ENCODE data around the gene INAFM1.
"Not testable (repeated sequence)": the region's sequence is repeated elsewhere in the genome, so short reads cannot be mapped to it uniquely, and the experiment has no call there.

INAFM1 gene

DNA sequence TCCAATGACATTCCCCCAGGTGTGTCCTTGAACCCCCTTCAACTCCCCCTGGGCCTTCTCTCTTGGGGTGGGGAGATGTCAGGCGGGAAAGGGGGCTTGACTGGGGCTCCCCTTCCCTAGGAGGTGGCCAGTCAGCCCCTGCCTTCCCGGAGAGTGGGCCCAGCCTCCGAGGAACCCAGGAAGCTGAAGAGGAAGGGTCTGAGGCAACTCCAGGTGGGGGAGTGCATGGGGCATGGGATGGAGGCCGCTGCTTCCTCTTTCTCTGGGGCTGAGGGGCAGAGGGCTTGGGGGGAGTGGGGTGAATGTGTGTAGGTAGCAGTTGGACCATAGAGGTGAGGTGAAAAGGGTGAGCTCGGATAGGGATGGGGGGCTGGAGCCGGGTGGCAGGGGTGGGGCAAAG is 2.7 kb upstream of the INAFM1 start:
- DNase-seq: no peak

GRCh38 chr19:47272448-47273312 is 2.0 kb upstream of the INAFM1 start:
- no peak for DNase-seq

DNA sequence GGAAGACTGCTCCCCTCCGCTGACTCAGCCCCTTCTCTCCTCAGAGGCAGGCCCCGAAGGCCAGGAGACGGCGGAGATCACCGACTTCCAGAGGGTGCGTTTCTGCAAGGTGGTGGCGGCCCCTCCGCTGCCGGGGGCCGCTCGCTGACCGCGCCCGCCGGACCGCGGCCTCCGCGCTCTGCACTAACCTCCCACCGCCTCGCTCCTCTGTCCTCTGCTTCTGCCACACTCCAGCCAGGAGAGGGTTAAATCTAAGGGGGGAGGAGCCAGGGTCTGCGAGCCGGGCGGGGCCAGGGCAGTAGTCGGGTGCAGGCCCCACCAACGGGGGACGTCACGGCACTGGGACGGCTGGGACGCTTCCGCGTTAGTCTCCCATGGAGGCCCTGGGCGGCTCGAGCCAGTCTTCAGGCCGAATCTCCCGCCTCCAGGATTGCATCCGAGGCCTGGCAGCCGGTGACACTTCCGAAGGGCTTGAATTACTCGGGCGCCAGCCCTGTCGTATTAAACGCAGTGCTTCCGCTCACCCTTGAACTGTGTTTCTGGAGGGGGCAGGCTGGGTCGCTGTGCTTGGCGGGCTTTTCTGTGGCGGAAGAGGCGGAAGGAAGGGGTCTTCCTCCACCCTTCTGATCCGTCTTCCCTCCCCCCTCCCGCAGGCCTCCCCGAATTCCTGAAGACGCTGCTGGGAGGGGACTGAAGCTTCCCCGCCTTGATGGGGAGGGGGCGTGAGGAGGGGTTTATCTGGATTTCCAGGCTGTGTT is 1.2 kb upstream of the INAFM1 start:
- DNase-seq: peak; percentile 63 to 83 (median 72)

DNA sequence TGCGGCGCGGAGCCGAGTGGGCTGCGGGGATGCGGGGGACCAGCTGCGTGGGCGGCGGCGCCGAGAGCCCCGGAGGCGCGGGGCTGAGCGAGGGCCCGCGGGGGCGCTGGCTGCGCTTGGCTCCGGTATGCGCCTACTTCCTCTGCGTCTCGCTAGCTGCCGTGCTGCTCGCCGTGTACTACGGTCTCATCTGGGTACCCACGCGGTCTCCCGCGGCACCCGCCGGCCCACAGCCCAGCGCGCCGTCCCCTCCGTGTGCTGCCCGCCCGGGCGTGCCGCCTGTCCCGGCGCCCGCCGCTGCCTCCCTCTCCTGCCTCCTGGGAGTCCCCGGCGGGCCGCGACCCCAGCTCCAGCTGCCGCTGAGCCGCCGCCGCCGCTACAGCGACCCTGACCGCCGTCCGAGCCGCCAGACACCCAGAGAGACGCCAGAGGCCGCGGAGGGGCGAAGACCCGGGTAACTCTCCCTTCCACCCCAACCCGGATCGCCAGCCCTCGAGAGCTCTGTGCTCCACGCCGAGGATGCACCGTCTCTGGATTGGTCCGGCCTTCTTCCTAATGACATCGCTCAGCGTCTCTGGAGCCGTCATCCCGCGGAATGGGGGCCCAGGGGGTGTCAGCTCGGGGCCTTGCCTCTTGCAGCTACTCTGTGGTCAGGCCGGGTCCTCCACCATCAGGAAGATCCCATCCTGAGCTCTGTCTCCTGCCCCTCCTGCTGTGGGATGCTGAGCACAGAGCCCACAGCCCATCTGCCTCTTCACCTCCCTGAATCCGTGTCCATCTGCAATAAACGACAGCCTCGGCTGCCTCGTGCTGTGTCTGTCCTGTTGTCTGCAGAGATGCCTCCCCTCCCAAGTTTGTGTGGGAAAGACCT is 441 bp downstream of the INAFM1 start:
- DNase-seq: peak in 1 of 4 experiments; percentile 21

DNA sequence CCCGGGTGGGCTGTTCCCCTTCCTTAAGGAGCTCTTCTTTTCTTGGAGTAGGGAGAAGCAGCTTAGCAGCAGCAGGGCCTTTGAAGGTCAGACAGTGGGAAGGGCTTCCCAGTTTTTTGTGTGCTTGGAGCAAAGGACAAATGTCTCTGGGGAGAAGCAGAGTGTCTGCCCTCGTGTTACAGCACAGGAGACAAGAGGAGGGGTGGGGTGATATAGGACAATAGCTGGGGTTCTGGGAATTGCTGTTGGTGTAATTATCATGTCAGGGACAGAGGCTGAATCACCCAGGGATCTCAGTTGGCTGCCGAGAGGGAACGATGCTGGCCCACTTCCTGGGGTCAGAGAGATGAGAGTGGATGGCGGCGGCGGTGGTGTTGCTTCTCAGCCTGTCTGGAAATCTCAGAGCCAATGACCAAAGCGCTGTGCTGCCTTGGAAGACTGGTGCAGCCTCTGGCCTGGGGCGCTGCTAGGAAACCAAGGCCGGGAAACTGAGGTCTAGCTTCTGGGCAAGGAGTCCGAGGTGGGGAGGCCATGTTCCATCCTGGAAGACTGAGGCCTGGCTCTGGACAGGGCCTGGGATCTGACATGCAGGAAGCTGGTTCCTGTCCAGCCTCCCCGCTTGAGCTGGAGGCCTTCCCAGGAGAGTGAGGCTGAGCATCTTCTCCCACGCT is 1.2 kb downstream of the INAFM1 start:
- no peak for DNase-seq

DNA sequence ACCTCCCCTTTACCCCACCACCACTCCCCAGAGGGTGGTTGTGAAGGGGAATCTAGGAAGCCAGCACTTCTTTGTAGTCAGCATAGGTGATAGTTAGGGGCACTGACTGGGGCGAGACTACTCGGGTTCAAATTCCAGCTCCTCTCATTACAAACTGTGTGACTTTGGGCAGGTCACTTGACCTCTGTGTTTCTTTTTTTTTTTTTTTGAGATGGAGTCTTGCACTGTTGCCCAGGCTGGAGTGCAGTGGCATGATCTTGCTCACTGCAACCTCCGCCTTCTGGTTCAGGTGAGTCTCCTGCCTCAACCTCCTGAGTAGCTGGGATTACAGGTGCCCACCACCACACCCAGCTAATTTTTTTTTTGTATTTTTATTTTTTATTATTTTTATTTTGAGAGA is 1.8 kb downstream of the INAFM1 start:
- not testable (repeated sequence) for DNase-seq

DNA sequence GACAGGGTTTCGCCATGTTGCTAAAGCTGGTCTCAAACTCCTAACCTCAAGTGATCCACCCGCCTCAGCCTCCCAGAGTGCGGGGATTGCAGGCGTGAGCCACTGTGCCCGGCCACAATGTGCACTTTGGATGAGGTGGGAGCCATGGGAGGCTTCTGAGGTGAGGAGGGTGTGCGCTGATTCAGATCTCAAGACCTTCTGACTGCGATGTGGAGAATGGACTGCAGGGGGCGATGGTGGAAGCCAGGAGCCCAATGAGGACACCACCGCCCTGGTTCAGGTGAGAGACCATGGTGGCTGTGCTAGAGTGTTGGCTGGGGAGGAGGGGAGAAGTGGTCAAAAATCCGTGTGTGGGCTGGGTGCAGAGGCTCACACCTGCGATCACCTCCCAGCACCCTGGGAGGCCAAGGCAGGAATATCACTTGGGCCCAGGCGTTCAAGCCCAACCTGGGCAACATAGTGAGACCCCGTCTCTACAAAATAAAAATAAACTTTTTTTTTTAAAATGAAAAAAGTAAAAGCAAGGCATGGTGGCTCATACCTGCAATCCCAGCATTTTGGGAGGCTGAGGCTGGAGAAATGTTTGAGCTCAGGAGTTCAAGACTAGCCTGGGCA is 5.6 kb downstream of the INAFM1 start:
- peak in 3 of 4 experiments; percentile 20 to 48 (median 25) for DNase-seq

DNA sequence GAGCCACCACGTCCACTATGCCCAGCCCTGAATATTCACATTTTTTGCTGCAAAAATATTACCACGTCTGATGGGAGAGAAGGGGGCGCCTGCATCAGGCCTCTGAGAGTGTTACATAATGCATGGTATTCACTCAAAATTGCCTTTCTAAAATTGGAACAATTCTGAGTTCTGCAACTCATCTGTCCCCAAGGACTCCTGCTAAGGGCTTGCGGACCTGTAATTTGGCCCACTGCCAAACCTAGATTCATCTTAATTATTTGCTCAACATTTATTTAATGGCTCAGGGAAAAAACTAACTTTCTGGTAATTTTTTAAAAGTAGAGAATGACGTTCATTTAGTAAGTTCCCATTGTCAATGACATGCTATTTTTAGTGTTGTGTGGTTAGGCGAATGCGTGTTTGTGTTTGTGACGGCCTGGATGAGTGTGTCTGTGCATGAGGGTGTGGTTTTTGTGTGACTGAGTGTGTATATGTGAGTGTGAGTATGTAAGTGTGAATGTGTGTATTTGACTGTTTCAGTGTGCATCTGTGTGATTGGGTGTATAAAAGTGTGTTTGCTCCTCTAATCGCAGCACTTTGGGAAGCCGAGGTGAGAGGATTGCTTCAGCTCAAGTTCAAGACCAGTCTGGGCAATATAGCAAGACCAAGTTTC is 8.8 kb downstream of the INAFM1 start:
- no peak for DNase-seq

DNA sequence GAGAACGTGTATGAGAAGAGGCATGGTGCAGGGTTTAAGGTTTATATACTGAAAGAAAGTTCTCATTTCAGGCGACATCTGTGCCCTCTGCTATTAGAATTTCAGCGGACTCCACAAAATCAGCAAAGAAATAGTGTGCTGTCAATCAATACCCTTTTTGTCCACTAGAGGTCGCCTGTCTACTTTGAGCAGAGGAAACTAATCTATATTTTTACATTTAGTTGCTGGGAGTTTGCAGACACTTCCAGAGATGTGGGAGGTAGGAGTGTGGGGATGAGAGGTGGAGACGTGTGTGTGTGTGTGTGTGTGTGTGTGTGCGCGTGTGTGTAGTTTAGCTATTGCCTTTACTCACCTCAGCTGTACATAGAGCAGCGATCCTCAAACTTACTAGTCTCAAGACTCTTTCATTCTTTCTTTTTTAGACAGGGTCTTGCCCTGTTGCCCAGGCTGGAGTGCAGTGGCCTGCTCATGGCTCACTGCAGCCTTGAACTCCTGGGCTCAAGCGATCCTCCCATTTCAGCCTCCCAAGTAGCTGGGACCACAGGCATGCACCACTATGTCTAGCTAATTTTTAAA is 9.7 kb downstream of the INAFM1 start:
- peak in 2 of 4 experiments; percentile 14 to 23 for DNase-seq

DNA sequence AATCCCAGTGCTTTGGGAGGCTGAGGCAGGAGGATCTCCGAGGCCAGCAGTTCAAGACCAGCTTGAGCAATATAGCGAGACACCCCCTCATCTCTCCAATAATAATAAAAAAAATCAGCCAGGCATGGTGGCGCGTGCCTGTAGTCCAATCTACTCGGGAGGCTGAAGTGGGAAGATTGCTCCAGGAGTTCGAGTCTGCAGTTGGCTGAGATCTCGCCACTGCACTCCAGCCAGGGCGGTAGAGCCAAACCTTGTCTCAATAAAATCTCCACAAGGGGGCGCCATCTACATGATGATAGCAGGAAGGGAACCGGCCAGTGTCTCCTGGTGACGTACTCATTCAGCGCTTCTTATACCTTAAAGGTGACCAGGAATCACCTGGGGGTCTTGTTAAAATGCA is 21.4 kb downstream of the INAFM1 start:
- DNase-seq: peak; percentile 56 to 77 (median 62)

DNA sequence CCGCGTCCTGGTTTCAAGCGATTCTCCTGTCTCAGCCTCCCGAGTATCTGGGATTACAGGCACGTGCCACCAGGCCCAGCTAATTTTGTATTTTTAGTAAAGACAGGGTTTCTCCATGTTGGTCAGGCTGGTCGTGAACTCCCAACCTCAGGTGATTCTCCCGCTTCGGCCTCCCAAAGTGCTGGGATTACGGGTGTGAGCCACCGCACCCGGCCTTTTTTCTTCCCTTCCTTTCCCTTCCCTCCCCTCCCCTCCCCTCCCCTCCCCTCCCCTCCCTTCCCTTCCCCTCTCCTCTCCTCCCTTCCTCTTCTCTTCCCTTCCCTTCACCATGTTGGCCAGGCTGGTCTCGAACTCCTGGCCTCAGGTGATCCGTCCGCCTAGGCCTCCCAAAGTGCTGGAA is 26.2 kb downstream of the INAFM1 start:
- DNase-seq: not testable (repeated sequence)

GRCh38 chr19:47302249-47302648 is 27.6 kb downstream of the INAFM1 start:
- no peak for DNase-seq

DNA sequence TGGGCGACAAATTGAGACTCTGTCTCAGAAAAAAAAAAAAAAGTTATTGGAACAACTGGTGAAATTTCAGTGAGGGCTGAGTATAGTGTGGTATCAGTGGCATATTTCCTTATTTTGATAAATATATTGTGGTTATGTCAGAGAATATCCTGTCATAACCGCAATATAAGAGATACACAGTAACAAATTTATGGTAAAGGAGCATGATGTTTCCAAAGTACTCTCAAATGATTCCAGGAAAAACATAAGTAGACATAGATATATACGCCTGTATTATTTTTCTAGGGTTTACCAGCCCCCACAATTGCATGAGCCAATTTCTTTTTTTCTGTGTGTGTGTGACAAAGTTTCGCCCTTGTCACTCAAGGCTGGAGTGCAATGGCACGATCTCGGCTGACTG is 29.3 kb downstream of the INAFM1 start:
- no peak for DNase-seq

DNA sequence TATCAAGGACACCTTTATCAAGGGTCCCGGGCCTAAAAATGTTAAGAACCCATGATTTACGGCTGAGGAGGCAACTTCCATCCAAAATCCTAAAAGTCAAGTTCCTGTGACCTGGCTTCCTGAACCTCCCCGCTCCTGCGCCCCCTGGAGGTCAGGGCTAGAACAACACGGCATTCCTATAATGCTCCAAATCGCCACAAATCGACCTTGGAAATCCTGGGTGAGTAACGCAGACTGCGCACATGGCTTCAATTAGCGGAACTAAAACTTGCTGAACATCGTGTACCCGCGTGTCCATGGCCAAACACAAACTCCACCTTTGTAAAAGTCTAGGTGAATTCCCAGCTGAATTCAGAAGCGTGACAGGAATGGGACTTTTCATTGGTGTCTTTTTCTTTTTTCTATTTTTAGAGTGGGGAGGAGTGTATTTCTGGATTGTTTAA is 30.6 kb downstream of the INAFM1 start:
- DNase-seq: peak in 3 of 4 experiments; percentile 20 to 49 (median 26)

DNA sequence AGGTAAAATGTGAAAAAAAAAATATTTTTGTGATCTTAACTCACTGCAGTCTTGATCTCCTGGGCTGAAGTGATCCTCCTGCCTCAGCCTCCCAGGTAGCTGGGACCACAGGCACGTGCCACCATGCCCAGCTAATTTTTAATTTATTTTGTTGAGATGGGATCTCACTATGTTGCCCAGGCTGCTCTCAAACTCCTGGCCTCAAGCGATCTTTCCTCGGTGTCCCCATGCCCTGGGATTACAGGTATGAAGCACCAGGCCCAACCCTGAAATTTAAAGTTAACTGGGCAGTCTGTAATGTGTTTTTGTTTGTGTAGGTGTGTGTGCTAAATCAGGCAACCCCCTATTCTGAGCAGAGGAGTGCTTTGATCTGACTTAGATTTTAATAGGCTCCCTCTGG is 31.6 kb downstream of the INAFM1 start:
- DNase-seq: no peak

GRCh38 chr19:47309038-47309437 is 34.4 kb downstream of the INAFM1 start:
- DNase-seq: no peak

DNA sequence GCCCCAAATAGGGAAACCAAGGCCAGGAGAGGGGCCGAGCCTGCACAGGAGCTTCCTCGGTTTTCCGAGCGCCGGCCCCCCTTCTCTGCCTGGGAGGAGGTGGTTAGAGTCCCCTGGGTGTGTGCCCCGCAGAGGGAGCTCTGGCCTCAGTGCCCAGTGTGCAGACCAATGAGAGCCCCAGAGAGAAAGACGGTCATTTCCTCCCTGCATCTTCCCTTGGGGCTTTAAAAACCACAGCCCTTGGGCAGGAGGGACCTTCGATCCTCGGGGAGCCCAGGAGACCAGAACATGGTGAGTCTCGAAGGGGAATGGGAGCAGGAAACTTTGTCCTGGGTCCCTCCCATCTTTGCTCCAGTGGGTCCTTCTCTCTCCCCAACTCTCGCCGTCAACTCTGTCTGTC is 34.9 kb downstream of the INAFM1 start, which contains the start of gene C5AR1:
C5AR1 (plus strand) TSS at position 254 of the 400 bp plus-strand sequence; CDS start at position 289, 35 bp downstream.
- no peak for DNase-seq

GRCh38 chr19:47310323-47310722 is 35.6 kb downstream of the INAFM1 start:
- DNase-seq: no peak

DNA sequence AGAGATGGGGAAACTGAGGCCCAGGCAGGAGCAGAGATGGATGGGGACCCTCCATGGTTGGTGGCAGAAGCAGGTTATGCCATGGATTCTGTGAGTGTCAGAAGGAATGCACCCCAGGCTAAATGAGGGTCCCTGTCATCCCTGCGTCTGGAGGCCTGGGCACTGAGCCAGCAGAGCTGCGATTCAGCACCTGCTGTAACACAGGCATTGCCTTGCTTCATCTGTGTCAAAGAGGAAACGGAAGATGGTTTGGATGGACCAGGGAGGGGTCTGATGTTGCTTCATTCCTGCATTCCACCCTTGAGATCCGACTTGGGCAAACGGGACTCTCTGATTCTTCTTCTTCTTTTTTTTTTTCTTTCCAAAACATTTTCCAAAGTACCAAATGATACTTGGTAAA is 36.1 kb downstream of the INAFM1 start:
- no peak for DNase-seq

DNA sequence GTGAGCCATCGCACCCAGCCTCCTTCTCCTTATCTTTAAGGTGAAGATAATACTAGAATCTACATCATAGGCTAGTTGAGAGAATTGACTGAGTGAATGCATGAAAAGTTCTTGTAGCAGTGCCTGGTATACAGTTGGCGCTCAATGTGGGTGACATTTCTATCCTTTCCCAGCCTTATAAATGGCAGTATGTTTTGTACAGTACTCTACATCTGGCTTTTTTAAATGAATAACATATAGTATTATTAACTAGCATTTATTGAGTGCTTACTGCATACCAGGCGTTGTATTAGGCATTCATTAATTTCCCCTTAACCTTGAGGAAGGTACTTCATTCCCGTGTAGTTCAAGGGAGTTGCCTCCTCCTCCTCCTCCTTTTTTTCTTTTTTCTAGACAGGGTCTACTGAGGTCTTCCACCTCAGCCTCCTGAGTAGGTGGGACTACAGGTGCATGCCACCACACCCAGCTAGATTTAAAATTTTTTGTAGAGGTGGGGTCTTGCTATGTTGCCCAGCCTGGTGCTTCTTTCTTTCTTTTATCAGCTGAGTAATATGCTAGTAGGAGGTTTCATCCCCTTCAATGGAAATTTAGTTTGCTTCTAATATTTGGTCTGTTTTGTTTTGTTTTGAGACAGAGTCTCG is 37.8 kb downstream of the INAFM1 start:
- DNase-seq: no peak

All from activated CD4-positive, CD25-positive, alpha-beta regulatory T cell (primary cell).